ENCODE results near the gene GTF3C2. TPM values are rescaled to one million over a fixed set of nuclear protein-coding genes. Genes with fewer than 3 reads are reported as not detected.

GTF3C2 gene
- total and polyA plus RNA-seq, 10 donors, result 27.5 to 73.8 (median 61.2) TPM

DNA sequence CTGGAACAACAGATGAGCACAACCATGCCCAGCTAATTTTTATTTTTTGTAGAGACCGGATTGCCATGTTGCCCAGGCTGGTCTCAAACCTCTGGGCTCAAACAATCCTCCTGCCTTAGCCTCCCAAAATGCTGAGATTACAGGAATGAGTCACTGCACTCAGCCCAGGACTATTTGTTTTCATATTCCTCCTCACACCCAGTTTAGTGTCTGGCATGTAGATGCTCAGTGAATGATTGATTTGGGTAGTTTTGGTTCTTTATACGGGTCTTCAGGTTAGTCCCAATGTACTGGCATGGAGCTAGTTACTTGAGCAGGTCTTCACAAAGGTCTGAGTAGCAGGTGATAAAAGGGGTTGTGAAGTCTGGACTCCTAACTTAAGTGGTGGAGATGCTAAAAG lies 7.4 kb upstream of the GTF3C2 start:
- WGBS, 5 donors, result 80 to 93% (median 85%) methylated on average over 2 of the region's 2 CpGs
- Histone ChIP-seq H3K4me1 (peaks cover 5 to 12% (median 7%) of the 10 kb centered on the region in 6 donors), H3K27me3 (replicated peaks in 1 of 7) (no peaks in the 10 kb centered on the region), H3K9me3 (no peaks in the 10 kb centered on the region), H3K27ac (no peak overlapping the region), H3K36me3 (peaks cover 0 to 61% (median 49%) of the 10 kb centered on the region in 6 donors), H3K4me3 (no peak overlapping the region)
- TF ChIP-seq POLR2AphosphoS5 (IDR thresholded peaks at IDR 0.05), result no peak
- TF ChIP-seq CTCF (IDR thresholded peaks at IDR 0.05 in 8 of 11, conservative IDR thresholded peaks at IDR 0.05 in 3 of 11), result no peak
- no peak for TF ChIP-seq POLR2A (IDR thresholded peaks at IDR 0.05)
- intact Hi-C loops (cut with DNase I; ENCODE audit: low total_unique reads), result no loop called here
- no peak for DNase-seq

DNA sequence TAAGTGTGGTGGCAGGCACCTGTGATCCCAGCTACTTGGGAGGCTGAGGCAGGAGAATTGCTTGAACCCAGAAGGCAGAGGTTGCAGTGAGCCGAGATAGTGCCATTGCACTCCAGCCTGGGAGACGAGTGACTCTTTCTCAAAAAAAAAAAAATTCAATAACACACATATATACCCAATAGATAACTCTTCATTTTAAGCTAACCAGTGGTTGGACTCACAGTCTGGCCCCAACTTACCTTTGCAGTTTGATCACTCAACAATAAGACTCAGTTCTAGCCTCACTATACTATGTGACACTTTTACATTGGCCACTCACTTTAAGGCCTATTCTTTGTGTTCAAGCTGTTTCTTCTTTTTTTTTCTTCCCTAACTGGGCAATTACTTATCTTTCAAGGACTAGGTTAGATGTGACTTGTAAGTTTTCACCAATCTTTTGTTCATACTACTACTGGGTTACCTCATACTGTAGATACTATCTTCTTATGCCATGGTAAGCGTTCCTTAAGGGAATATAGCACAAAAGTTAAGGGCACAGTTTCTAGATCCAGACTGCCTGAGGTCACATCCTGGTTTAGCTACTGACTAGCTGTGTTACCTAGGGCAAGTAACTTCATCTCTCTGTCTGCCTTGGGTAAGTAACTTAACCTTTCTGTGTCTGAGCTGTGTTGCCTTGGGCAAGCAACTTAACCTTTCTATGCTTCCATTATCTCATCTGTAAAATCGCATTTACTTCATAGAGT lies 6.3 kb upstream of the GTF3C2 start:
- DNase-seq, result no peak
- Histone ChIP-seq H3K27ac (no peak overlapping the region), H3K4me1 (peaks cover 2 to 9% (median 7%) of the 10 kb centered on the region in 6 donors), H3K9me3 (no peaks in the 10 kb centered on the region), H3K27me3 (replicated peaks in 1 of 7) (no peaks in the 10 kb centered on the region), H3K4me3 (no peak overlapping the region), H3K36me3 (peaks cover 0 to 50% (median 44%) of the 10 kb centered on the region in 6 donors)
- WGBS, 5 donors, result 89 to 95% (median 93%) methylated on average over 4 of the region's 4 CpGs
- TF ChIP-seq CTCF (IDR thresholded peaks at IDR 0.05 in 8 of 11, conservative IDR thresholded peaks at IDR 0.05 in 3 of 11) (no peak), POLR2AphosphoS5 (IDR thresholded peaks at IDR 0.05) (no peak), POLR2A (IDR thresholded peaks at IDR 0.05) (no peak)
- intact Hi-C loops (cut with DNase I; ENCODE audit: low total_unique reads), result no loop called here

DNA sequence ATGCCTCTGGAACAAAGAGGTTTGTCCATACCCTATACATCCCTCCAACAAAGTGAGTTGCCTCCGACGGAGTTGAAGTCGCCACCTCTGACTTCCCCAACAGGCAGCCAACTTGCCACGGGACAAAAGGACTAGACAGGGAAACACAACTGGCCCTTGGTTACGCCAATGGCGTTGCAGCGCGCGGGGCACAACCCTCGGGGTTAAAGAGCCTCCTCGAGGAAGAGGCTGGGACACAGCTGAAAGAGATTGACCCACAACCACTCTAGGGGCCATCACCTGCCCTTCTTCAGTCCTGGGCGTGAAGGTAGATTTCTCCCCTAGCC lies 545 bp downstream of the GTF3C2 start:
- peaks cover 27 to 69% (median 52%) of the 10 kb centered on the region in 6 donors for H3K4me1 ChIP-seq
- peak overlapping the region; percentile 89 to 98 (median 94) for H3K27ac ChIP-seq
- 0 to 1% (median 0%) methylated on average over 11 to 12 of the region's 12 CpGs for WGBS, 5 donors
- H3K9me3 ChIP-seq, result no peaks in the 10 kb centered on the region
- peak overlapping the region; percentile 78 to 99 (median 94) for H3K4me3 ChIP-seq
- DNase-seq, result peak; percentile 90
- intact Hi-C loops (cut with DNase I; ENCODE audit: low total_unique reads), result no loop called here
- H3K27me3 ChIP-seq (replicated peaks in 1 of 7), result no peaks in the 10 kb centered on the region
- TF ChIP-seq POLR2AphosphoS5 (IDR thresholded peaks at IDR 0.05), result no peak
- TF ChIP-seq POLR2A (IDR thresholded peaks at IDR 0.05), result no peak
- TF ChIP-seq CTCF (IDR thresholded peaks at IDR 0.05 in 8 of 11, conservative IDR thresholded peaks at IDR 0.05 in 3 of 11), result no peak
- H3K36me3 ChIP-seq, result peaks cover 0 to 8% (median 0%) of the 10 kb centered on the region in 6 donors

DNA sequence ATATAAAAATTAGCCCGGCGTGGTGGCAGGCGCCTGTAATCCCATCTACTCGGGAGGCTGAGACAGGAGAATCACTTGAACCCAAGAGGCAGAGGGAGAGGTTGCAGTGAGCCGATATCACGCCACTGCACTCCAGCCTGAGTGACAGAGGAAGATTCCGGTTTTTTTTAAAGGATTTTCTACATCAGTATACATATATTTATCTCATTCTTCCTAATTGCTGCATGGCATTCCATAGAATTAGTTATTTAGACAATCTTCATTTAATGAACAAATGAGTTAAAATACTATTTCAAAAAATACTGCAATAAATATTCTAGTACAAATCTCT lies 2.0 kb downstream of the GTF3C2 start:
- peaks cover 0 to 19% (median 4%) of the 10 kb centered on the region in 6 donors for H3K36me3 ChIP-seq
- 89 to 98% (median 93%) methylated on average over 7 of the region's 7 CpGs for WGBS, 5 donors
- H3K4me1 ChIP-seq, result peaks cover 27 to 83% (median 59%) of the 10 kb centered on the region in 6 donors
- no peaks in the 10 kb centered on the region for H3K9me3 ChIP-seq
- H3K4me3 ChIP-seq, result no peak overlapping the region
- H3K27ac ChIP-seq, result no peak overlapping the region
- DNase-seq, result no peak
- no peaks in the 10 kb centered on the region for H3K27me3 ChIP-seq (replicated peaks in 1 of 7)
- TF ChIP-seq CTCF (IDR thresholded peaks at IDR 0.05 in 8 of 11, conservative IDR thresholded peaks at IDR 0.05 in 3 of 11) (no peak), POLR2A (IDR thresholded peaks at IDR 0.05) (no peak), POLR2AphosphoS5 (IDR thresholded peaks at IDR 0.05) (no peak)
- intact Hi-C loops (cut with DNase I; ENCODE audit: low total_unique reads), result no loop called here

All from spleen (tissue), 11 donors.